Testis (tissue), 3 donors: ENCODE measurements around the gene NR1H3. TPM values are rescaled to one million over a fixed set of nuclear protein-coding genes. Genes with fewer than 3 reads are reported as not detected.
A peak's percentile ranks its signal among the peaks of the same experiment; 100 is the strongest.

Source experiments
- DNase-seq: peaks from one replicate; pipeline ENCODE4 v3.0.0-alpha.2; 2019
- H3K27ac ChIP-seq, 2 donors: fragments of 200-600 bp; sonication (generic); one replicate each; pipeline ENCODE4 v1.5.1; 2019
- H3K27me3 ChIP-seq: fragments of 200-600 bp; sonication (generic); one replicate; pipeline ENCODE4 v1.5.1; 2019
- H3K36me3 ChIP-seq: fragments of 200-600 bp; sonication (generic); one replicate; pipeline ENCODE4 v1.5.1; 2017; ENCODE audit warnings: low read depth; ENCODE audit errors: missing control alignments
- H3K4me1 ChIP-seq: fragments of 200-600 bp; sonication (generic); one replicate; pipeline ENCODE4 v1.5.1; 2019
- H3K4me3 ChIP-seq, 2 donors: fragments of 200-600 bp; sonication (generic); one replicate each; pipeline ENCODE4 v1.5.1; 2017 to 2019
- H3K9me3 ChIP-seq: fragments of 200-600 bp; sonication (generic); one replicate; pipeline ENCODE4 v1.5.1; 2017
- POLR2A ChIP-seq: fragments of 450-650 bp; IDR thresholded peaks from one replicate; pipeline ENCODE4 v1.6.1; 2017; ENCODE audit warnings: antibody characterized with exemption, mild to moderate bottlenecking, moderate library complexity
- WGBS, 2 donors: methylation state at CpG; one replicate each; pipeline ENCODE4 v1.1.5; 2018; 5-methylcytosine and 5-hydroxymethylcytosine counted together
- intact Hi-C: fragments of 100-400 bp; cut with DNase I; formaldehyde crosslinking; loops from one replicate; pipeline ENCODE4 v1.15.1; 2023; ENCODE audit warnings: low total_unique reads
- polyA plus RNA-seq: library from polyadenylated mRNA; stranded (reverse); fragments of 350-450 nt; fragmentation: Illumina TruSeq; extraction: RNeasy Lipid Tissue Mini Kit (QIAGEN cat#74804); gene quantifications from one replicate; pipeline ENCODE4 v1.2.3, GENCODE V29; 2014; ENCODE audit warnings: low read depth, low replicate concordance; ENCODE audit not compliant: insufficient read depth
- total RNA-seq, 2 donors: library from RNA; depleted of rRNA; stranded (reverse); fragments of >200 nt; gene quantifications; one replicate each; pipeline ENCODE4 v1.2.3, GENCODE V29; 2016
- TF ChIP-seq, protein P1 (sequence below), 3 experiments: fragments of 450-650 bp in 2 of 3; fragments of 200-600 bp in 1 of 3; sonication (generic) in 1 of 3; IDR thresholded peaks; one replicate each; pipeline ENCODE4 v1.5.1; 2016 to 2019; ENCODE audit warnings: antibody characterized with exemption in 3 of 3, mild to moderate bottlenecking in 2 of 3, moderate library complexity in 1 of 3

Gene NR1H3
- total and polyA plus RNA-seq, 3 donors from 2014 or later, result 29.4 to 83.4 (median 38.2) TPM

DNA sequence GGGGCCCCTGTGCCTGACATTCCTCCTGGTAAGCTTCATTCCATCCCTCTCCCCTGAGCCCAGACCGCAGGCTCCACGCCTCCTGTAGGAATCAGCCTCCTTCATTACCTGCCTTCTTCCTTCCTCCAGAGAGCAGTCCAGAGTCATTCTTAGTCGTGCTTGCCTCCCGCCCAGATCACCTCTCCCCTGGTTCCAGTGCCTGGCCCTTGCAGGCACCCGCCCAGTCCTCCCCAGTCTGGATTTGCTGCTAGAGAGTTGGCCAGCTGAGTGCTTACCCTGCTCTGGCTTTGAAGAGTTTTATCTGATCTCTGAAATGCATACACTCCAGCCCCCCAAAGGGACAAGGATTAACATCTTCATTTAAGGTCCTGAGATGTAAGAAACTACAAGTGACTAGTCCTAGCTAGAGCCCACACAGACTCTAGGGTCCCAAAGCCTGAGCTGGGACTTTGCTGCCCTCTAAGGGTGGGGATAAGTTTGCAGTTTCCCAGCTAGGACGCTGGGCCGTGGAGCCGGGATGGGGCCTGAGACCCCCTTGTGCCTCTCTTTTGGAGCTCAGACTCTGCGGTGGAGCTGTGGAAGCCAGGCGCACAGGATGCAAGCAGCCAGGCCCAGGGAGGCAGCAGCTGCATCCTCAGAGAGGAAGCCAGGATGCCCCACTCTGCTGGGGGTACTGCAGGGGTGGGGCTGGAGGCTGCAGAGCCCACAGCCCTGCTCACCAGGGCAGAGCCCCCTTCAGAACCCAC lies 1.6 kb downstream of the NR1H3 start:
- H3K27me3 ChIP-seq, result no peaks in the 10 kb centered on the region
- H3K4me3 ChIP-seq, result no peak overlapping the region
- intact Hi-C loops, result no loop called here
- H3K4me1 ChIP-seq, result peaks cover 40% of the 10 kb centered on the region
- H3K36me3 ChIP-seq, result no peaks in the 10 kb centered on the region
- H3K9me3 ChIP-seq, result no peaks in the 10 kb centered on the region
- TF ChIP-seq POLR2A, result no peak
- TF ChIP-seq, protein P1, sequence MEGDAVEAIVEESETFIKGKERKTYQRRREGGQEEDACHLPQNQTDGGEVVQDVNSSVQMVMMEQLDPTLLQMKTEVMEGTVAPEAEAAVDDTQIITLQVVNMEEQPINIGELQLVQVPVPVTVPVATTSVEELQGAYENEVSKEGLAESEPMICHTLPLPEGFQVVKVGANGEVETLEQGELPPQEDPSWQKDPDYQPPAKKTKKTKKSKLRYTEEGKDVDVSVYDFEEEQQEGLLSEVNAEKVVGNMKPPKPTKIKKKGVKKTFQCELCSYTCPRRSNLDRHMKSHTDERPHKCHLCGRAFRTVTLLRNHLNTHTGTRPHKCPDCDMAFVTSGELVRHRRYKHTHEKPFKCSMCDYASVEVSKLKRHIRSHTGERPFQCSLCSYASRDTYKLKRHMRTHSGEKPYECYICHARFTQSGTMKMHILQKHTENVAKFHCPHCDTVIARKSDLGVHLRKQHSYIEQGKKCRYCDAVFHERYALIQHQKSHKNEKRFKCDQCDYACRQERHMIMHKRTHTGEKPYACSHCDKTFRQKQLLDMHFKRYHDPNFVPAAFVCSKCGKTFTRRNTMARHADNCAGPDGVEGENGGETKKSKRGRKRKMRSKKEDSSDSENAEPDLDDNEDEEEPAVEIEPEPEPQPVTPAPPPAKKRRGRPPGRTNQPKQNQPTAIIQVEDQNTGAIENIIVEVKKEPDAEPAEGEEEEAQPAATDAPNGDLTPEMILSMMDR (IDR thresholded peaks at IDR 0.05), result peak in 2 of 3 experiments; percentile 24 to 42
- H3K27ac ChIP-seq, result no peak overlapping the region
- peak; percentile 32 for DNase-seq
- WGBS, 2 donors, result 60 to 77% methylated on average over 10 of the region's 10 CpGs

DNA sequence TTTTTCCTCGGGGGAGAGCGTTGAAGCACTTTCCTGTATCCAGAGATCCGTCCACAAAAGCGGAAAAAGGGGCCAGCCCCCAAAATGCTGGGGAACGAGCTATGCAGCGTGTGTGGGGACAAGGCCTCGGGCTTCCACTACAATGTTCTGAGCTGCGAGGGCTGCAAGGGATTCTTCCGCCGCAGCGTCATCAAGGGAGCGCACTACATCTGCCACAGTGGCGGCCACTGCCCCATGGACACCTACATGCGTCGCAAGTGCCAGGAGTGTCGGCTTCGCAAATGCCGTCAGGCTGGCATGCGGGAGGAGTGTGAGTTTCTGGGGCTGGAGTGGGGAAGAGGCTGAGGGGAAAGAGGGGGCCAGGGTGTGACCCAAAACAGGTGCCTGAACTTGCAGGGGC lies 2.6 kb downstream of the NR1H3 start:
- no peak for TF ChIP-seq POLR2A
- TF ChIP-seq, protein P1 (IDR thresholded peaks at IDR 0.05), result no peak
- H3K4me1 ChIP-seq, result peaks cover 30% of the 10 kb centered on the region
- no peaks in the 10 kb centered on the region for H3K27me3 ChIP-seq
- 75 to 85% methylated on average over 14 to 19 of the region's 19 CpGs for WGBS, 2 donors
- no peak overlapping the region for H3K27ac ChIP-seq
- no peak overlapping the region for H3K4me3 ChIP-seq
- no peaks in the 10 kb centered on the region for H3K36me3 ChIP-seq
- no peaks in the 10 kb centered on the region for H3K9me3 ChIP-seq
- no peak for DNase-seq
- intact Hi-C loops, result loop anchor here (10.0 kb wide), 1 partner anchor 76 kb away; the partner anchor contains the start of gene PACSIN3

DNA sequence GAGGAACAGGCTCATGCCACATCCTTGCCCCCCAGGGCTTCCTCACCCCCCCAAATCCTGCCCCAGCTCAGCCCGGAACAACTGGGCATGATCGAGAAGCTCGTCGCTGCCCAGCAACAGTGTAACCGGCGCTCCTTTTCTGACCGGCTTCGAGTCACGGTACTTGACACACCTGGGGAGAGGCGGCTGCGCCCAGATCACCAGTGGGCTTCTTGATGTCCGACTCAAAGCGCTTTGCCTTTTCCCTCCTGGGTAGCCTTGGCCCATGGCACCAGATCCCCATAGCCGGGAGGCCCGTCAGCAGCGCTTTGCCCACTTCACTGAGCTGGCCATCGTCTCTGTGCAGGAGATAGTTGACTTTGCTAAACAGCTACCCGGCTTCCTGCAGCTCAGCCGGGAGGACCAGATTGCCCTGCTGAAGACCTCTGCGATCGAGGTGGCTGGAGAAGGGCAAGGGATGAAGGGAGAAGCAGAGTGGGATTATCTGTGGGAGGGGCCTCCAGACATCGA lies 3.5 kb downstream of the NR1H3 start:
- no peak overlapping the region for H3K4me3 ChIP-seq
- no peak for TF ChIP-seq POLR2A
- TF ChIP-seq, protein P1 (IDR thresholded peaks at IDR 0.05), result no peak
- 91 to 93% methylated on average over 15 to 22 of the region's 22 CpGs for WGBS, 2 donors
- no peaks in the 10 kb centered on the region for H3K9me3 ChIP-seq
- peaks cover 24% of the 10 kb centered on the region for H3K4me1 ChIP-seq
- H3K27ac ChIP-seq, result no peak overlapping the region
- intact Hi-C loops, result loop anchor here (10.0 kb wide), 1 partner anchor 77 kb away; the partner anchor contains the start of gene PACSIN3
- H3K27me3 ChIP-seq, result no peaks in the 10 kb centered on the region
- no peaks in the 10 kb centered on the region for H3K36me3 ChIP-seq
- DNase-seq, result no peak

DNA sequence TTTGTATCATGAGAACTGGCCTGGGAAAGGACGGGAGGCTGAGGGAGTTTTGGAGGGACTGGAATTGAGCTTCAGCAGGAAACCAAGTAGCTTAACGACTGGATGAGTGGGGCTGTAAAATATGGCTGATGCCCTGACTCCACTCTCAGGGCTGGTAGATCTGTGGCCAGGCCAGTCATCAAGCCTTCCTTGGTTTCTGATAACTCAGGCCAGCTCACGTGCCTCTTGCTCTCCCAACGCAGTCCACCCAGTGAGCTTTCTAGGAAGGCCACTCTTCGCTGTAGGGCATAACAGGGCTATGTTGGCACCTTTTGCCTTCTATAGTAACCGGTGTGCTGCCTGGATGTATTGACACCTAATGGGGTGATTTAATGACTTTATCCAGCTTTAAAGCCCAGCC lies 6.3 kb downstream of the NR1H3 start:
- WGBS, 2 donors, result 86 to 90% methylated on average over 6 of the region's 6 CpGs
- intact Hi-C loops, result loop anchor here (10.0 kb wide), 1 partner anchor 79 kb away; the partner anchor contains the start of gene PACSIN3
- Histone ChIP-seq H3K4me3 (no peak overlapping the region), H3K36me3 (no peaks in the 10 kb centered on the region), H3K27ac (no peak overlapping the region), H3K9me3 (no peaks in the 10 kb centered on the region), H3K4me1 (peaks cover 18% of the 10 kb centered on the region), H3K27me3 (no peaks in the 10 kb centered on the region)
- TF ChIP-seq POLR2A, result no peak
- TF ChIP-seq, protein P1 (IDR thresholded peaks at IDR 0.05), result no peak
- no peak for DNase-seq
